Fibroblast of mammary gland (primary cell): ENCODE measurements around the gene LRPPRC.

Experiments used
- DNase-seq: peaks from one replicate; pipeline ENCODE4 v3.0.0-alpha.2; 2010; ENCODE audit warnings: low read depth
- H3K4me3 ChIP-seq: 2 replicates; pipeline ENCODE4 v1.5.1; 2011; ENCODE audit warnings: low read depth, mild to moderate bottlenecking, low read length, moderate library complexity; ENCODE audit not compliant: control insufficient read depth
- TF ChIP-seq, protein P1 (sequence below): conservative IDR thresholded peaks from 2 replicates; pipeline ENCODE4 v1.5.1; 2011; ENCODE audit warnings: low read depth, low read length, inconsistent platforms; ENCODE audit not compliant: control insufficient read depth, insufficient read depth

Gene LRPPRC

DNA sequence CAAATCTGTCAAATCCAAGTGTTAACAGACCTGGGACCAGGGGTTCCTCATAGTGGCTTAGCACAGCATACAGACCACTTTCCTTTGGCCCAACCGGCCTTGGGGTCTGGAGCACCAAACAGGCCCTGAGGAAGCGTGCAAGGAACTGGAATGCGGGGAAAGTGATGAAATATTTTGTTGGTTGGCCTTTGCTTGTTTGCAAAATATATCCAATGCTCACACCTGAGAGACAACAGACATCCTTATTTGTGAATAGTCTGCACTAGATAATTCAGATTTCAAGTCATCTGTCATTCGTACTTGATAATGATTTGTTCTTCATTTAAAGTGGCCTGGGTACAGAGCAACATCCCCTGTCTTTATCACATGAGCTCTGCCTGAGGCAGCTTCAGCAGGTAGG lies 113.5 kb downstream of the LRPPRC start:
- no peak overlapping the region for H3K4me3 ChIP-seq
- DNase-seq = no peak
- TF ChIP-seq, protein P1, sequence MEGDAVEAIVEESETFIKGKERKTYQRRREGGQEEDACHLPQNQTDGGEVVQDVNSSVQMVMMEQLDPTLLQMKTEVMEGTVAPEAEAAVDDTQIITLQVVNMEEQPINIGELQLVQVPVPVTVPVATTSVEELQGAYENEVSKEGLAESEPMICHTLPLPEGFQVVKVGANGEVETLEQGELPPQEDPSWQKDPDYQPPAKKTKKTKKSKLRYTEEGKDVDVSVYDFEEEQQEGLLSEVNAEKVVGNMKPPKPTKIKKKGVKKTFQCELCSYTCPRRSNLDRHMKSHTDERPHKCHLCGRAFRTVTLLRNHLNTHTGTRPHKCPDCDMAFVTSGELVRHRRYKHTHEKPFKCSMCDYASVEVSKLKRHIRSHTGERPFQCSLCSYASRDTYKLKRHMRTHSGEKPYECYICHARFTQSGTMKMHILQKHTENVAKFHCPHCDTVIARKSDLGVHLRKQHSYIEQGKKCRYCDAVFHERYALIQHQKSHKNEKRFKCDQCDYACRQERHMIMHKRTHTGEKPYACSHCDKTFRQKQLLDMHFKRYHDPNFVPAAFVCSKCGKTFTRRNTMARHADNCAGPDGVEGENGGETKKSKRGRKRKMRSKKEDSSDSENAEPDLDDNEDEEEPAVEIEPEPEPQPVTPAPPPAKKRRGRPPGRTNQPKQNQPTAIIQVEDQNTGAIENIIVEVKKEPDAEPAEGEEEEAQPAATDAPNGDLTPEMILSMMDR = no peak

DNA sequence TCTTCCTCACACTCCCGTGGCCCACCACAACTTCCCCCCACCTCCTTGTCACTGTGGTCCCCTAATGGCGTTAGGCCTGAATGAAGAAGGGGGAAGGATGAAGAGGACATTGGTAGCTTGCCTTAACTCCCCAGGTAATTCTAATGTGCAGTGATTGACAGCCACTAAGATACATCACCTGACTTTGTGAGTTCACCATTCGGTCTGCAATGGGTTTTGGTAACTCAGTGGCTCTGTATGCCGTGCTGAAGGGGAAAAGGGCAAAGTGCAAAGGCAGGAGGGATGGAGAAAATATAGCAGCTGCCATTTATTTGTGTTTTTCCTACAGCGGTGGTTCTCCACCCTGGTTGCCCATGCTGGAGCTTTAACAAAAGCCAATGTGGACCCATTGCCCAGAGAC lies 114.8 kb downstream of the LRPPRC start:
- TF ChIP-seq, protein P1 = no peak
- H3K4me3 ChIP-seq = no peak overlapping the region
- no peak for DNase-seq

DNA sequence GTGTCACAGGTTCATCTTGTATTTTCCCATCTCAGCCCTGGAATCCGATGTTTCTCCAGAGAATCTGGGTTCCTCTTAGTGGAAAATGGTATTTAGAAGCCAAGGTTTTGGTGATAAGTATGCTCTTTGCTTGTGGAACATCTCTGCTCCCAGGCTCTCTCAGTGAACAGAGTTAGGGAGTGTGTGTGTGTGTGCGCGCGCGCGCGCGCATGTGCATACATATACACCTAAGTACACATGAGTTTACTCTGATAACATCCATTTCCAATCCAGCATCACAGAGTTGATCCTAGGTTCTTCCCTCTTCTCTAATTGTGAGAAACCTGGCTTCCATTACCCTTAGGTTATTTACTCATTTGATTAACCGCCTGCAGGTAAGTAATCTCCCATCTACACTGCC lies 115.3 kb downstream of the LRPPRC start:
- DNase-seq = no peak
- TF ChIP-seq, protein P1 = no peak
- no peak overlapping the region for H3K4me3 ChIP-seq

DNA sequence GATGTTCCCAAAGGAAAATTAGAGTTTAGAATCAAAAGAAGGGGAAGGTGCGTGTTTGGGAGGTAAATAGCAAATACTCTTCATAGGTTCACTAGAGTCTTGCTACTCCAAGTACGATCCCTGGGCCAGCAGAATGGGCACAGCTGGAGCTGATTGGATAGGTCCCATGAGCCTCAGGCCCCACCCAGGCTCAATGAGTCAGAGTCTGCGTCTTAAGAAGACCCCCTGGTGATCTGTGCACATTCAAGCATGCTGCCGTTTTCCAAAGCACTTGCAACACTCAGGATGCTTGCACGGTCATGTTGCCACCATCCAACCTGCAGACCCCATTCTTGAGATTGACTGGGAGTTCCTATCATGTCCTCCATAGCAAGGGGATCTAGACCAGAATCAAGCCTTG lies 116.5 kb downstream of the LRPPRC start:
- H3K4me3 ChIP-seq = no peak overlapping the region
- TF ChIP-seq, protein P1 = no peak
- DNase-seq = peak; percentile 50

DNA sequence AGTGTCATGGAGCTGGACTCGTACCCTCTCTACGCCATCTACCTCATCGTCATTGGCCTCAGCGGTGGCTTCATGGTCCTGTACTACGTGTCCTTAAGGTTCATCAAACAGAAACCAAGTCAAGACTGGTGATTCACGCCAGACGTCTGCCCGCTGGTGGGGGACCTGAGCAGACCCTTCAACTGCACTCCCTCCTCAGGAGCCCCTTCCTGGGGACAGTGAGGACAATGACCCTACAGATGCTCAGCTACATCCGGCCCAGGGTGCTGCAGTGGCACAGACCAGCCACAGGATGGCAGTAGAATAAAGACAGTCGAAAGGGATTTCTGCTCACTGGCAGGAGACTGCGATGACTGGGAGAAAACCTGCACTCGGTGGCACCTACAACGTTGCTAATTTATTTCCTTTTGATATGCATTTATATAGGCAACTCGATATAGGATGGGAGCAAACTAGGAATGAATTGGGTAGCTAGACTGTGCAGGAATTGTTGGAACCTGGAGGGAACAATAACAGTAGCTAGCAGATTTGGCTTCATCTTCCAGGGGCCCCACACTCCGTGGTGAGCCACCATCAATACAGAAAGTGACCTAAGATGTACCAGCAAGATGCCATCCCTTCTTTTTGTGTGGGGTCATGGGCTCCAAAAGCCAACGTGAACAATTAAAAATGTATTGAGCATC lies 117.9 kb downstream of the LRPPRC start:
- TF ChIP-seq, protein P1 = peak; percentile 95
- peak; percentile 59 for DNase-seq
- no peak overlapping the region for H3K4me3 ChIP-seq

DNA sequence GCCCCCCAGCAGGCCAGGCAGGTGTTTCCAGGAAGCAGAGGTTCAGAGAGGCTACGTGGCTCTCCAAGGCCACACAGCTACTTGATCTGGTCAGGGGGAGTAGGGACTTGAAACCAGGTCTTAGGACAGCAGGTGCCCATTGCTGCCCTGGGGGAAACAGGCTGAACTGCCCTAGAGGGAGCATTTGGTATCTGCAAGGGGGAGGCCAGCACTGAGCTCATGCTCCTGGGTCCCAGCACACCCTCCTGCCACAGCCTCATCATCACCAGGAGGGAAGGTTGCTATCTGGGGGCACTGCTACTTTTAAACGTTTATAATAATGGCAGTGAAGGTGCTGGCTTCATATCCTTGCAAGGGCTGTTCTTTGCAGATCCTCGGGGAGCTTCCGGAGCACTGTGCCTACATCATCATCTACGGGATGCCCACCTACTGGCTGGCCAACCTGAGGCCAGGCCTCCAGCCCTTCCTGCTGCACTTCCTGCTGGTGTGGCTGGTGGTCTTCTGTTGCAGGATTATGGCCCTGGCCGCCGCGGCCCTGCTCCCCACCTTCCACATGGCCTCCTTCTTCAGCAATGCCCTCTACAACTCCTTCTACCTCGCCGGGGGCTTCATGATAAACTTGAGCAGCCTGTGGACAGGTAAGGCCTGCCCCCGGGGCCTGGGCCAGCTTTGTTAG lies 120.9 kb downstream of the LRPPRC start:
- TF ChIP-seq, protein P1 = no peak

More for the DNA sequence above, 120.9 kb downstream of the LRPPRC start:
- DNase-seq = no peak
- no peak overlapping the region for H3K4me3 ChIP-seq
